Erythroblast (primary cell): ENCODE results near the gene PRPF18.

Experiments used
- GATA1 ChIP-seq: IDR thresholded peaks from 2 replicates; pipeline ENCODE4 v1.6.1; 2011; ENCODE audit warnings: low read depth, mild to moderate bottlenecking, control low read depth, low read length, moderate library complexity
- POLR2A ChIP-seq: IDR thresholded peaks from 2 replicates; pipeline ENCODE4 v1.6.1; 2011; ENCODE audit warnings: mild to moderate bottlenecking, low read length

GRCh38 chr10:13678101-13678843 is 91.5 kb downstream of the PRPF18 start:
- no peak for TF ChIP-seq POLR2A
- no peak for TF ChIP-seq GATA1
